Right cardiac atrium (tissue), 5 donors: ENCODE data around the gene STEAP1B. TPM values are rescaled to one million over a fixed set of nuclear protein-coding genes. Genes with fewer than 3 reads are reported as not detected.

Experiments used
- ATAC-seq, 2 donors: fragments of 200-7000 bp; cut with Tn5 transposase; one replicate each; pipeline versions ENCODE4 v1.8.0 to v1.9.1; 2020; ENCODE audit warnings: moderate library complexity in 2 of 2, mild to moderate bottlenecking in 1 of 2
- DNase-seq, 3 donors: peaks; one replicate each; pipeline ENCODE4 v3.0.0-alpha.2; 2020
- H3K27ac ChIP-seq: one replicate; pipeline ENCODE4 v1.5.1; 2013; ENCODE audit warnings: mild to moderate bottlenecking, low read length, control low read depth, moderate library complexity
- H3K27me3 ChIP-seq: one replicate; pipeline ENCODE4 v1.6.1; 2013; ENCODE audit not compliant: control insufficient read depth, insufficient read depth
- H3K4me1 ChIP-seq: one replicate; pipeline ENCODE4 v1.6.1; 2013; ENCODE audit warnings: low read length; ENCODE audit not compliant: control insufficient read depth, insufficient read depth
- H3K4me3 ChIP-seq: one replicate; pipeline ENCODE4 v1.5.1; 2013; ENCODE audit warnings: low read length, control low read depth
- H3K9me3 ChIP-seq: one replicate; pipeline ENCODE4 v1.6.1; 2013; ENCODE audit warnings: low read length; ENCODE audit not compliant: control insufficient read depth
- WGBS: extraction: QIAGEN DNeasy Blood & Tissue Kit; methylation state at CpG from one replicate; pipeline ENCODE4 v1.1.7; 2013; 5-methylcytosine and 5-hydroxymethylcytosine counted together
- intact Hi-C, 4 donors: fragments of 100-400 bp; cut with DNase I; formaldehyde crosslinking; loops; one replicate each; pipeline versions ENCODE4 v1.11.0 to v1.14.0; 2022 to 2023
- polyA plus RNA-seq: library from polyadenylated mRNA; stranded (reverse); fragments of 200-250 nt; gene quantifications from one replicate; pipeline ENCODE4 v1.2.3, GENCODE V29; 2013
- total RNA-seq, 4 donors: library from RNA; stranded (reverse); fragmentation: NEBNext Ultra II Directional; extraction: Animal tissue kit (Norgen Biotek cat#: 25700); gene quantifications; one replicate each; pipeline ENCODE4 v1.2.1, GENCODE V29; 2021
- donor health status: healthy with polysubstance abuse.
- donor health status: DM: no; HTN: yes; CAD: no.
- donor health status: DM: no; HTN: no; CAD: no.
- donor health status: DM: no; HTN: yes; CAD: no; lungs with severe emphysema.
- donor health status: DM: yes; HTN: yes; CAD: no.

The STEAP1B gene
- total and polyA plus RNA-seq, 5 donors: 0.36 to 1.1 (median 0.67) TPM

DNA sequence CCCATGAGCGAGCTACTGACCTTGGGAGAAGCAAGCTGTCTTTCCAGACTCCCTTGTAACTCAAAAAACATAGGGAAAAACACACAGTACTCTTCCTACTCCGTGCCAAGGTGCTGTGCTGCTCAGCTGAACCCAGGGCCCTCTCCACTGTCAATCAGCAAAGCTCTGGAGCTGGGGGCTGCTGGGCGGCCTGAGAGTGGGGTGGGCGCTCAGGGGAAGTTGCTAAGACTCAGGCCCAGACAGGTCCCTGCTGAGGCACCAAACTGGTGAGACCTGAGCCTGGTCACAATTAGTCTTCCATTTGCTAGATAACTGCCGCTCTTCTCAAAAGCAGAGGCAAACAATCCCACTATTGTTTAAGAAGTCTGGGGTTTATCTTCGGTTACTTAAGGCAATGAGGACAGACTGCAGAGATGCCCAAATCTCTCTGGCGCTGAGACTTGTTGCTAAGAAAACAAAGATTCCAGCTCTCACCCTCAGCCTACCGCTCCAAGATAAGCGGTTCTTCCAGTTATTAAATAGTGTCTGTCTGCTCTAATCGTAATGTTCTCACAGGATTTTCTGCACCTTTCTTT is 22.0 kb downstream of the STEAP1B start:
- WGBS: 44% methylated on average over 10 of the region's 10 CpGs
- DNase-seq (no peak), ATAC-seq (peak; percentile 34 to 41)
- H3K27ac ChIP-seq: no peak overlapping the region
- H3K9me3 ChIP-seq: no peaks in the 10 kb centered on the region
- H3K4me1 ChIP-seq: no peaks in the 10 kb centered on the region
- no peaks in the 10 kb centered on the region for H3K27me3 ChIP-seq
- no peak overlapping the region for H3K4me3 ChIP-seq
- intact Hi-C loops: loop anchor here in 1 of 4 donors (10.0 kb wide), 1 partner anchor 183 kb away; no protein-coding TSS in a partner anchor

DNA sequence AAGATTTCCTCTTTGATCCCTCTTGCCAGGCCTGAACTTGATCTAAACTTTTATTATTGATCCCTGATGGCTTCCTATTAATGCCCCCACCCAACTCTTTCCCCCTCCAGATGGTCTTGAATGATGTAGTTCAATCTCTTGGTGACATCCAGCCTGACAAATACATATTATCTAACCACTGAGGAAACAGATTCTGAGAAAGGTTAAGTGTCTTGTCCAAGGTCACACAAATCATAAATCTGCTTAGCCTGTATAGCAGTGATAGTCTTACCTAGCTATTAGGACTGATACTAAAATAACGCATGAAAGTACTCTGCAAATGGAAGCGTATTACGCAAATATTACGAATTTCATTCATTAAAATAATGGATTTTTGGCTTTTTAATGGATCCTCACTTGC is 22.7 kb downstream of the STEAP1B start:
- Histone ChIP-seq H3K4me1 (no peaks in the 10 kb centered on the region), H3K27ac (no peak overlapping the region), H3K27me3 (no peaks in the 10 kb centered on the region), H3K9me3 (no peaks in the 10 kb centered on the region), H3K4me3 (no peak overlapping the region)
- no peak for DNase-seq
- intact Hi-C loops: loop anchor here in 1 of 4 donors (10.0 kb wide), 1 partner anchor 182 kb away; no protein-coding TSS in a partner anchor
- no peak for ATAC-seq
- WGBS: 84% methylated on average over 4 of the region's 4 CpGs

DNA sequence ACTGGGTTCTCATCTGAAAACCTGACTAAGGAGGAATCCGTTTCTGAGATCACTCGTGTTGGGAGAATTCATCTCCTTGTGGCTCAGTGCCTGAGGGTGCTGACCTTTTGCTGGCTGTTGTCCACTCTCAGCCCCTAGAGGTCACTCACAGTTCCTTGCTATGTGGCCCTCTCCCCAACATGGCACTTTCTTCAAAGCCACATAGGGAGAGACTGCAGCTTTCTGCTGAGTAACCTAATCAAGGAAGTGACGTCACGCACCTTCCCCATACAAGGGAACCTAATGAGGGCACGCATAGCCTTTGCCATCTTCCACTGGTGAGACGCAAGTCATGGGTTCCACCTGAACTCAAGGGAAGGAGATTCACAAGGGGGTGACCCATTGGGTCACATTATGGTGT is 23.2 kb downstream of the STEAP1B start:
- intact Hi-C loops: loop anchor here in 1 of 4 donors (10.0 kb wide), 1 partner anchor 182 kb away; no protein-coding TSS in a partner anchor
- Histone ChIP-seq H3K27ac (no peak overlapping the region), H3K9me3 (no peaks in the 10 kb centered on the region), H3K4me1 (no peaks in the 10 kb centered on the region), H3K4me3 (no peak overlapping the region), H3K27me3 (no peaks in the 10 kb centered on the region)
- DNase-seq (no peak), ATAC-seq (no peak)
- WGBS: 88% methylated on average over 6 of the region's 6 CpGs

DNA sequence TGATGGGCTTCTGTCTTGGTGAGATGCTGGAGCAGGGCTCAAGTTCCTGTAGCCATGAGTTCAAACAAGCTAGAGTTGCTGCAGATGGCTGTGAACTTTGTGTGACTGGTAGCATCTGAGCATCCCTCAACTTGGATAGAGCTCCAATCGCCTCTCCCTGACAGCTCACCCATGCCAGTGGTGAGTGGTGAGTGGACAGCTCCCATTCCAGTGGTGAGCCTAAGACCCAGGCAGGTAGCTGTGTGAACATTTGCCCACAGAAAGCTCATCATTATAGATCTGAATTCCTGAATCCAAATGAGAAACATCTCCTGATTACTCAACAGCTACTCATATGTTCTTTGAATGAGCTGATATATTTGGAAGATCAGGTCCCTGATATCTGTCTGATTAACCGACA is 25.3 kb downstream of the STEAP1B start:
- H3K27ac ChIP-seq: no peak overlapping the region
- DNase-seq (no peak), ATAC-seq (no peak)
- H3K9me3 ChIP-seq: no peaks in the 10 kb centered on the region
- WGBS: 86% methylated on average over 2 of the region's 2 CpGs
- H3K4me1 ChIP-seq: no peaks in the 10 kb centered on the region
- no peaks in the 10 kb centered on the region for H3K27me3 ChIP-seq
- no peak overlapping the region for H3K4me3 ChIP-seq
- intact Hi-C loops: loop anchor here in 1 of 4 donors (10.0 kb wide), 1 partner anchor 180 kb away; no protein-coding TSS in a partner anchor

DNA sequence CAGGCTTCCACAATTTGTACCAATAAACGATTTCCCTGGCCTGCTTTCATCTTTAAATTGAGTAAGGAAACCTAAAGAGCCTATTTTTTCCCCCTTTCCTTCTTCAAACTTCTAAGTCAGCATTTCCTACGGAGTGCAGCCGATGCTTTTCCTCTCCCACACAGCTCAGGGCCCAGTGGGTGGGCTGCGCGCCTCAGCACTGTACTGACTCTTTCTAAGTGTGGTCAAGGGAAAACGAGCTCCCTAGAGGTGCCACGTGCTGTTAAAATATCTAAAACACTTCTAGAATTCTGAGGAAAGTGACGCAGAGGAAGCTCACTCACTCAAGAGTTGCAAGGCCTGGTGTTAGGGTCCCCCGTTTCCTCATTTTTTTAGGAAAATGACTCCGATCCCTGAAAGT is 29.0 kb downstream of the STEAP1B start:
- no peak for DNase-seq
- Histone ChIP-seq H3K27ac (no peak overlapping the region), H3K9me3 (no peaks in the 10 kb centered on the region), H3K4me1 (no peaks in the 10 kb centered on the region), H3K27me3 (no peaks in the 10 kb centered on the region), H3K4me3 (no peak overlapping the region)
- intact Hi-C loops: loop anchor here in 1 of 4 donors (10.0 kb wide), 1 partner anchor 176 kb away; no protein-coding TSS in a partner anchor
- ATAC-seq: no peak
- 70% methylated on average over 10 of the region's 10 CpGs for WGBS

DNA sequence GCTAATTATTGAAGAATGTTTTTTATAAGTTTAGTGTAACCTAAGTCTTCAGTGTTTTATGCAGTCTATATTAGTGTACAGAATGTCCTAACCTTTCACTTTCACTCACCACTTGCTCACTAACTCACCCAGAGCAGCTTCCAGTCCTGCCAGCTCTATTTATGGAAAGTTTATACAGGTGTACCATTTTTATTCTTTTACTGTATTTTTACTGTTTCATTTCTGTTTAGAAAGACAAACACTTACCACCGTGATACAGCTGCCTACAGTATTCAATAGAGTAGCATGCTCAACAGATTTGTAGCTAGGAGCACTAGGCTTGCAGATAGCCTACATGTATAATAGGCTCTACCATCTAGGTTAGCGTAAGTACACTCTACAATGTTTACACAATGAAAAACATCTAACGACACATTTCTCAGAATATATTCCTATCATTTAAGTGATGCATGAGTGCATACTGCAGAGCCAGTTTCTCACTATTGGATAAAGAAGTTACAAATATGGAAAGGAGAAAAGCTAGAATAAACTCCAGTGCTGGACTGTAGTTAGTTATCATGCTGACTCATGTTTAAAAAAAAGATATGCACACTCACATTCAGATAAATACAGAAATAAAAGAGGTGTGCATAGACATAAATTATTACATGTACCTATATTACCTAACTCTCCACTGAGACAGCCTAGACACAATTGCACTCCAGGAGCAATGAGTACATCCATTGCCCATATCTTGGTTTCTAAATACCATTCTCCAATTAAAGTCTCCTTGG is 30.4 kb downstream of the STEAP1B start:
- 97% methylated on average over 3 of the region's 3 CpGs for WGBS
- ATAC-seq: no peak
- Histone ChIP-seq H3K4me1 (no peaks in the 10 kb centered on the region), H3K9me3 (no peaks in the 10 kb centered on the region), H3K4me3 (no peak overlapping the region), H3K27me3 (no peaks in the 10 kb centered on the region), H3K27ac (no peak overlapping the region)
- intact Hi-C loops: loop anchor here in 1 of 4 donors (10.0 kb wide), 1 partner anchor 175 kb away; no protein-coding TSS in a partner anchor
- no peak for DNase-seq

DNA sequence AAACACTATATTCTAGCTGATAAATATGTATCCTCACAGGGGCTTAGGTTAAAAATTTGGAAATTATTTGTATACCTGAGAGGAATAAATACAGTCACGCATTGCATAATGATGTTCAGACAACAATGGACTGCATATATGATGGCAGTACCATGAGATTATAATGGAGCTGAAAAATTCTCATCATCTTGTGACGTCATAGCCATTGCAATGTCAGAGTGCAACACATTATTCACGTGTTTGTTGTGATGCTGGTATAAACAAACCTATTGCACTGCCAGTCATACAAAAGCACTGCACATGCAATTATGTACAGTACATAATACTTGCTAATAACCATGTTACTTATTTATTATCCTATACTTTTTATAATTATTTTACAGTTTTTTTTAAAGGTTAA is 31.4 kb downstream of the STEAP1B start:
- no peak overlapping the region for H3K4me3 ChIP-seq
- no peaks in the 10 kb centered on the region for H3K9me3 ChIP-seq
- ATAC-seq: no peak
- H3K27ac ChIP-seq: no peak overlapping the region
- WGBS: 92% methylated on average over 3 of the region's 3 CpGs
- intact Hi-C loops: no loop called here
- DNase-seq: no peak
- no peaks in the 10 kb centered on the region for H3K27me3 ChIP-seq
- H3K4me1 ChIP-seq: no peaks in the 10 kb centered on the region

DNA sequence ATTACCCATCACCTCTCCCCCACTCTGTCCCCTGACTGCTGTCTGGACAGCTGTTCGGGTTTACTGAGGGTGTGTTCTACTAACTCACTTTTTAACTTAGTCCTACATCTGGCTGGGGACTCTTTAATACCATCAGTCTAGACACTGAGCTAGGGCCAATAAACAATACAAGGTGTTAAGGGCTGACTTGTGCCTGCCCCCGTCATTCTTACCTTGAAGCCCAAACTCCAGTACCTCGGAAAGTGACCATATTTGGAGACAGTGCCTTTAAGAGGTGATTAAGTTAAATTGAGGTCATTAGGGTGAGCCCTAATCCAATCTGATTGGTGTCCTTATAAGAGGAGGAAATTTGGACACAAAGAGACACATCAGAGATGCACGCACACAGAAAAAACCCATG is 35.7 kb downstream of the STEAP1B start:
- H3K4me3 ChIP-seq: no peak overlapping the region
- no peaks in the 10 kb centered on the region for H3K4me1 ChIP-seq
- intact Hi-C loops: no loop called here
- WGBS: 88% methylated on average over 4 of the region's 4 CpGs
- no peaks in the 10 kb centered on the region for H3K27me3 ChIP-seq
- ATAC-seq: no peak
- no peaks in the 10 kb centered on the region for H3K9me3 ChIP-seq
- H3K27ac ChIP-seq: no peak overlapping the region
- no peak for DNase-seq

DNA sequence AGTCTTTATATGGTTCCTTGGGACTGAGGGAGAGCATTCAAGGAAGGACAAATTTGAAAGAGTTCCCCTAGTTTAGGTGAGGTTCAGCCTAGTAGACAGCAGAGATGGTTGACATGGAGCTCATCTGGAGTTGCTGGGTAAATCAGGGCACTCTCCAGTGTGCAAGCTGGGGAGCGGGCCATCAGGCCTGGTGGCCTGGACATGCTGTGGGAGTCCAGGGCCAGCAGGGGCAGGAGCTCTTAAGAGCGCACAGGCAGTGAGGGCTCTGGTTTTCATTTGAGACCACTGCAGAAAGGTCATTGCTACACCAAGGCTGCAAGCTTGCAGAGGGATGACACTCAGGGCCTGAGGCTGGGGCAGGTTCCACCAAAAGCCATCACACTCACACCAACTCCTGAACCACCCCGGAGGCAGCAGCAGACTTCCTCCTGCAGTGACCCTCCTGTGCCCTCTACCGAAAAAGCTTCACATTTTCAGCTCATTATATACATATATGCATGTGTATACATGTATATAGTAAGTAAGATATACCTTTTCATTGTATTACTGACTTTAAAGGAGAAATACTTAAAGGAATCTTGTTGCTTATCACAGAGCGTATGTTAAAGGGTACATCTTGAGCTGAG is 39.5 kb downstream of the STEAP1B start:
- no peak overlapping the region for H3K27ac ChIP-seq
- ATAC-seq (no peak), DNase-seq (no peak)
- H3K27me3 ChIP-seq: no peaks in the 10 kb centered on the region
- H3K9me3 ChIP-seq: no peaks in the 10 kb centered on the region
- H3K4me1 ChIP-seq: no peaks in the 10 kb centered on the region
- intact Hi-C loops: no loop called here
- 92% methylated on average over 5 of the region's 5 CpGs for WGBS
- no peak overlapping the region for H3K4me3 ChIP-seq

DNA sequence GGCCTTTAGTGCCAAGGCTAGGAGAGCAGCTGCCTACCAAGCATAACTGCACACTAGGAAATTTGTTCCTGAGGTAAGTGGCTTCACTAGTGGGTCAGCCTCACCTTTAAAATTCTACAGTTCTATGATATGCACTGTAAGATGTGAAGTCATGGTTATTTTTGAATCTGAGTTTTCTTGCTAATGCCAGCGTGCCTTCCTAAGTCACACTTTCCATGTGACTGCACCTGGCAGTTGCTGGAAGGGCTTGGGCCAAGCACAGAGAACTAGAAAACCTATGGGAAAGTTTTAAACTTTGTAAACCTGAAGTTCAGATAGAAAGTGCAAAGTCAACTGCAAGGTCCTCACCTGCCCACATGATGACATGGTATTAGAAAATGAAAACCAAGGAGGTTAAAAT is 42.5 kb downstream of the STEAP1B start:
- Histone ChIP-seq H3K27me3 (no peaks in the 10 kb centered on the region), H3K4me1 (no peaks in the 10 kb centered on the region), H3K27ac (no peak overlapping the region), H3K9me3 (no peaks in the 10 kb centered on the region), H3K4me3 (no peak overlapping the region)
- intact Hi-C loops: no loop called here
- WGBS: 69% methylated on average over 1 of the region's 1 CpG
- no peak for DNase-seq
- no peak for ATAC-seq

DNA sequence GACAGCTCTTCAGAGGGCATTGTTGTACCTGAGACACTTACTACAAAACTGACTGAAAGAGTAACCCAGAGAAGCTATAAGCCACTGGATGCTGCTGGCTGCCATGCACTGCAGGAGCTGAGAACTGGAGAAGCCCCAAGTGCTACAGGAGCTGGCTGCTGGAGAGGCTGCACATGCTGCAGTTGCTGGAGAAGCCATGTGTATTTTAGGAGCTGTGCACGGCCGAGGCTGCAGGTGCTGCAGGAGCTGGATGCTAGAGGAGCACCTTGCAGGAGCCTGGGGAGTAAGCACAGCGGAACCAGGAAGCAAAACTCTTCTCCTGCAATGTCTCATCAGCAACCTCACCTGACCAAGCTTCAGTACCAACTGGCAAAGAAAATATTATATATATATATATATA is 45.5 kb downstream of the STEAP1B start:
- WGBS: 88% methylated on average over 3 of the region's 3 CpGs

More for the DNA sequence above, 45.5 kb downstream of the STEAP1B start:
- ATAC-seq (no peak), DNase-seq (no peak)
- Histone ChIP-seq H3K4me1 (peaks cover 2% of the 10 kb centered on the region), H3K4me3 (no peak overlapping the region), H3K27me3 (no peaks in the 10 kb centered on the region), H3K27ac (no peak overlapping the region), H3K9me3 (no peaks in the 10 kb centered on the region)
- intact Hi-C loops: no loop called here
